K562 (cell line): ENCODE measurements around the gene ENO2. TPM values are rescaled to one million over a fixed set of nuclear protein-coding genes. Genes with fewer than 3 reads are reported as not detected.

Experiments used
- ASH1L ChIP-seq: fragments of 450-650 bp; IDR thresholded peaks from 2 replicates; pipeline ENCODE4 v1.6.1; 2018; ENCODE audit warnings: borderline replicate concordance, mild to moderate bottlenecking, low read depth; ENCODE audit not compliant: partially characterized antibody
- CHAMP1 ChIP-seq: fragments of 450-650 bp; IDR thresholded peaks from 2 replicates; pipeline ENCODE4 v1.6.1; 2016; ENCODE audit warnings: mild to moderate bottlenecking
- CREB3 ChIP-seq: fragments of 450-650 bp; conservative IDR thresholded peaks from 2 replicates; pipeline ENCODE4 v1.6.1; 2016; ENCODE audit warnings: missing genetic modification characterization, low read depth, mild to moderate bottlenecking, missing compliant biosample characterization, moderate library complexity
- HDAC2 ChIP-seq: fragments of 450-650 bp; IDR thresholded peaks from 2 replicates; pipeline ENCODE4 v1.6.1; 2016; ENCODE audit warnings: mild to moderate bottlenecking
- HNRNPH1 ChIP-seq: fragments of 200-400 bp; formaldehyde crosslinking; optimal IDR thresholded peaks from 2 replicates; pipeline ENCODE3; 2017; ENCODE audit warnings: low read depth, mild to moderate bottlenecking, low read length, moderate library complexity
- JUN ChIP-seq, 2 experiments: sonication (generic) in 1 of 2; formaldehyde crosslinking in 1 of 2; IDR thresholded peaks; 2 replicates each; pipeline versions ENCODE4 v1.6.1 to v1.8.0; 2012 to 2022; ENCODE audit warnings: borderline replicate concordance in 2 of 2, mild to moderate bottlenecking in 2 of 2, improper control_type of control experiment in 1 of 2, low read depth in 1 of 2, low read length in 1 of 2, missing genetic modification reagents in 1 of 2
- PCBP1 ChIP-seq: fragments of 200-400 bp; formaldehyde crosslinking; IDR thresholded peaks from 2 replicates; pipeline ENCODE4 v1.6.1; 2018; ENCODE audit warnings: mild to moderate bottlenecking, low read depth, low read length; ENCODE audit not compliant: poor library complexity, severe bottlenecking
- PRPF4 ChIP-seq: fragments of 200-400 bp; formaldehyde crosslinking; IDR thresholded peaks from one replicate; pipeline ENCODE4 v1.6.1; 2017; ENCODE audit warnings: low read length, low read depth, mild to moderate bottlenecking; ENCODE audit not compliant: insufficient read depth, poor library complexity, severe bottlenecking
- SNRNP70 ChIP-seq: fragments of 200-400 bp; formaldehyde crosslinking; optimal IDR thresholded peaks from 2 replicates; pipeline ENCODE3; 2017; ENCODE audit warnings: low read depth, low read length
- SREBF1 ChIP-seq: fragments of 150-350 bp; IDR thresholded peaks from 2 replicates; pipeline ENCODE4 v1.6.1; 2014; ENCODE audit warnings: antibody characterized with exemption, low read depth, low read length, borderline replicate concordance
- THAP12 ChIP-seq: fragments of 250-450 bp; sonication (Bioruptor Pico); IDR thresholded peaks from 2 replicates; pipeline ENCODE4 v1.9.0; 2021; ENCODE audit warnings: mild to moderate bottlenecking, inconsistent platforms
- ZNF124 ChIP-seq: sonication (generic); formaldehyde crosslinking; IDR thresholded peaks from 2 replicates; pipeline ENCODE4 v1.8.1; 2022; ENCODE audit warnings: missing genetic modification reagents
- ZNF133 ChIP-seq: fragments of 250-450 bp; sonication (Bioruptor Pico); IDR thresholded peaks from 2 replicates; pipeline ENCODE4 v1.4.0; 2020; ENCODE audit warnings: mild to moderate bottlenecking
- ZNF140 ChIP-seq: fragments of 250-450 bp; sonication (Bioruptor Pico); IDR thresholded peaks from 2 replicates; pipeline ENCODE4 v1.8.0; 2021; ENCODE audit warnings: moderate library complexity, mild to moderate bottlenecking, inconsistent platforms
- ZNF3 ChIP-seq: fragments of 250-450 bp; sonication (Bioruptor Pico); IDR thresholded peaks from 2 replicates; pipeline ENCODE4 v1.5.0; 2021; ENCODE audit warnings: mild to moderate bottlenecking, moderate library complexity
- ZNF830 ChIP-seq: fragments of 250-450 bp; sonication (Bioruptor Pico); IDR thresholded peaks from 2 replicates; pipeline ENCODE4 v1.5.0; 2021; ENCODE audit warnings: mild to moderate bottlenecking
- polyA plus RNA-seq, 8 experiments: library from polyadenylated mRNA; depleted of rRNA in 4 of 8; stranded (reverse) in 5 of 8; unstranded in 3 of 8; fragments of >200 nt; fragmentation: Nextera tagmentation in 2 of 8; fragmentation: Illumina TruSeq in 1 of 8; extraction: Ambion mirVana in 2 of 8; extraction: Trizol in 1 of 8; gene quantifications; 2 replicates each; pipeline versions ENCODE4 v1.2.1 to v1.2.3, GENCODE V29; 2011 to 2014; ENCODE audit warnings: inconsistent platforms in 1 of 8, missing spikeins in 1 of 8
- total RNA-seq, 7 experiments: library from RNA; depleted of rRNA in 6 of 7; stranded (reverse); fragments of >200 nt in 6 of 7; fragmentation: Illumina TruSeq in 2 of 7; extraction: Trizol in 2 of 7; gene quantifications; 2 replicates each; pipeline versions ENCODE4 v1.2.1 to v1.2.3, GENCODE V29; 2011 to 2021; ENCODE audit warnings: low replicate concordance in 1 of 7

ENO2 gene
- total and polyA plus RNA-seq, 9 of the 15 experiments (the other 6 are each of a cell fraction or from before 2014, with no cell fraction given) = 10.9 to 43.3 (median 21.0) TPM

- no peak for TF ChIP-seq CREB3 (tag)
- TF ChIP-seq CHAMP1 = no peak
- no peak for TF ChIP-seq ZNF124 (CRISPR knock-in tag)
- TF ChIP-seq SREBF1 = no peak
- TF ChIP-seq ASH1L = no peak
- no peak for TF ChIP-seq ZNF3 (CRISPR knock-in tag)
- TF ChIP-seq ZNF140 (CRISPR knock-in tag) = no peak
- TF ChIP-seq JUN (IDR thresholded peaks at IDR 0.05; ENCODE audit: borderline replicate concordance, low read depth, low read length) = peak; percentile 7; the same call in 1 of the 2 replicates
- TF ChIP-seq JUN (CRISPR knock-in tag; IDR thresholded peaks at IDR 0.05; ENCODE audit: borderline replicate concordance) = no peak
- TF ChIP-seq HNRNPH1 = no peak
- TF ChIP-seq ZNF830 (CRISPR knock-in tag) = no peak
- TF ChIP-seq PCBP1 = no peak
- 0 out of 2 replicates have a peak, but pooled peaks have one; percentile 42 for TF ChIP-seq HDAC2
- no peak for TF ChIP-seq SNRNP70
- TF ChIP-seq PRPF4 = no peak
- peak; percentile 41; the same call in 1 of the 2 replicates for TF ChIP-seq THAP12 (CRISPR knock-in tag)
- TF ChIP-seq ZNF133 (CRISPR knock-in tag) = no peak
These were observed 47.4 kb downstream of the ENO2 start (continued) for GRCh38 chr12:6961695-6962284.
